Mesenchymal stem cell (in vitro differentiated cells and primary cell): ENCODE results near the gene COMP.
A peak's percentile ranks its signal among the peaks of the same experiment; 100 is the strongest.

ENCODE experiments used
- DNase-seq: peaks from one replicate; pipeline ENCODE4 v3.0.0-alpha.2; 2013
- H2AFZ ChIP-seq: one replicate; pipeline ENCODE4 v1.6.1; 2013; ENCODE audit warnings: low read depth, mild to moderate bottlenecking, control low read depth, inconsistent platforms, low read length, moderate library complexity
- H2AK5ac ChIP-seq: 2 replicates; pipeline ENCODE4 v1.6.1; 2013; ENCODE audit warnings: low read length, moderate library complexity, mild to moderate bottlenecking, inconsistent platforms; ENCODE audit not compliant: severe bottlenecking
- H2BK120ac ChIP-seq: one replicate; pipeline ENCODE4 v1.6.1; 2013; ENCODE audit warnings: low read depth, mild to moderate bottlenecking, inconsistent platforms, low read length, moderate library complexity
- H2BK12ac ChIP-seq, 2 experiments: one replicate each; pipeline ENCODE4 v1.6.1; 2013; ENCODE audit warnings: inconsistent platforms in 2 of 2, low read length in 2 of 2, mild to moderate bottlenecking in 2 of 2, moderate library complexity in 2 of 2, control low read depth in 1 of 2
- H2BK15ac ChIP-seq: one replicate; pipeline ENCODE4 v1.6.1; 2013; ENCODE audit warnings: mild to moderate bottlenecking, low read depth, inconsistent platforms; ENCODE audit not compliant: poor library complexity, severe bottlenecking
- H2BK5ac ChIP-seq: 2 replicates; pipeline ENCODE4 v1.6.1; 2013; ENCODE audit warnings: low read depth, mild to moderate bottlenecking, low read length, control low read depth, inconsistent platforms; ENCODE audit not compliant: poor library complexity, severe bottlenecking
- H3K14ac ChIP-seq, 2 experiments: one replicate each; pipeline ENCODE4 v1.6.1; 2013; ENCODE audit warnings: inconsistent platforms in 2 of 2, low read length in 2 of 2, control low read depth in 1 of 2, mild to moderate bottlenecking in 1 of 2, moderate library complexity in 1 of 2
- H3K18ac ChIP-seq, 2 experiments: one replicate each; pipeline ENCODE4 v1.6.1; 2013; ENCODE audit warnings: inconsistent platforms in 2 of 2, low read length in 2 of 2, control low read depth in 1 of 2, low read depth in 1 of 2, mild to moderate bottlenecking in 1 of 2
- H3K23ac ChIP-seq, 2 experiments: one replicate each; pipeline ENCODE4 v1.6.1; 2013; ENCODE audit warnings: inconsistent platforms in 2 of 2, low read length in 2 of 2, mild to moderate bottlenecking in 2 of 2, moderate library complexity in 2 of 2, control low read depth in 1 of 2
- H3K27ac ChIP-seq: 2 replicates; pipeline ENCODE4 v1.5.1; 2013; ENCODE audit warnings: mild to moderate bottlenecking, moderate library complexity, low read length, control low read depth, inconsistent platforms; ENCODE audit not compliant: poor library complexity, severe bottlenecking
- H3K27me3 ChIP-seq, 2 experiments: 2 replicates each; pipeline versions ENCODE4 v1.6.1 to v1.7.0; 2013; ENCODE audit warnings: low read length in 2 of 2, mild to moderate bottlenecking in 2 of 2, moderate library complexity in 2 of 2, control low read depth in 1 of 2, inconsistent platforms in 1 of 2; ENCODE audit not compliant: control insufficient read depth in 1 of 2, insufficient read depth in 1 of 2
- H3K36me3 ChIP-seq, 2 experiments: 2 replicates each; pipeline versions ENCODE4 v1.6.1 to v1.7.0; 2013; ENCODE audit warnings: low read length in 2 of 2, control low read depth in 1 of 2, inconsistent platforms in 1 of 2, low read depth in 1 of 2, mild to moderate bottlenecking in 1 of 2; ENCODE audit not compliant: insufficient read depth in 2 of 2, control insufficient read depth in 1 of 2
- H3K4ac ChIP-seq, 2 experiments: one replicate each; pipeline ENCODE4 v1.6.1; 2013; ENCODE audit warnings: inconsistent platforms in 2 of 2, low read length in 2 of 2, mild to moderate bottlenecking in 2 of 2, moderate library complexity in 2 of 2, control low read depth in 1 of 2, low read depth in 1 of 2
- H3K4me1 ChIP-seq: 2 replicates; pipeline ENCODE4 v1.6.1; 2013; ENCODE audit warnings: low read depth, low read length, control low read depth; ENCODE audit not compliant: control insufficient read depth, insufficient read depth
- H3K4me2 ChIP-seq: 2 replicates; pipeline ENCODE4 v1.6.1; 2013; ENCODE audit warnings: low read length, mild to moderate bottlenecking, inconsistent platforms; ENCODE audit not compliant: poor library complexity, severe bottlenecking
- H3K4me3 ChIP-seq, 2 experiments: 2 replicates each; pipeline versions ENCODE4 v1.5.1 to v1.7.0; 2013; ENCODE audit warnings: low read length in 2 of 2, mild to moderate bottlenecking in 2 of 2, control low read depth in 1 of 2, low read depth in 1 of 2; ENCODE audit not compliant: insufficient read depth in 1 of 2
- H3K79me1 ChIP-seq: replicated peaks from 2 replicates; pipeline ENCODE4 v1.6.1; 2013; ENCODE audit warnings: mild to moderate bottlenecking, control low read depth, low read length, inconsistent platforms; ENCODE audit not compliant: poor library complexity, severe bottlenecking
- H3K9ac ChIP-seq: 2 replicates; pipeline ENCODE4 v1.7.0; 2013; ENCODE audit warnings: mild to moderate bottlenecking, low read length, moderate library complexity
- H3K9me3 ChIP-seq: 2 replicates; pipeline ENCODE4 v1.7.0; 2013; ENCODE audit warnings: mild to moderate bottlenecking, low read length; ENCODE audit not compliant: control insufficient read depth
- H4K8ac ChIP-seq: one replicate; pipeline ENCODE4 v1.6.1; 2013; ENCODE audit warnings: inconsistent platforms, mild to moderate bottlenecking, low read length, moderate library complexity
- H4K91ac ChIP-seq: one replicate; pipeline ENCODE4 v1.6.1; 2013; ENCODE audit warnings: mild to moderate bottlenecking, low read length, inconsistent platforms
- WGBS: methylation state at CpG from one replicate; pipeline ENCODE4 v1.1.7; 2013; ENCODE audit warnings: mixed read lengths; 5-methylcytosine and 5-hydroxymethylcytosine counted together

The COMP gene

DNA sequence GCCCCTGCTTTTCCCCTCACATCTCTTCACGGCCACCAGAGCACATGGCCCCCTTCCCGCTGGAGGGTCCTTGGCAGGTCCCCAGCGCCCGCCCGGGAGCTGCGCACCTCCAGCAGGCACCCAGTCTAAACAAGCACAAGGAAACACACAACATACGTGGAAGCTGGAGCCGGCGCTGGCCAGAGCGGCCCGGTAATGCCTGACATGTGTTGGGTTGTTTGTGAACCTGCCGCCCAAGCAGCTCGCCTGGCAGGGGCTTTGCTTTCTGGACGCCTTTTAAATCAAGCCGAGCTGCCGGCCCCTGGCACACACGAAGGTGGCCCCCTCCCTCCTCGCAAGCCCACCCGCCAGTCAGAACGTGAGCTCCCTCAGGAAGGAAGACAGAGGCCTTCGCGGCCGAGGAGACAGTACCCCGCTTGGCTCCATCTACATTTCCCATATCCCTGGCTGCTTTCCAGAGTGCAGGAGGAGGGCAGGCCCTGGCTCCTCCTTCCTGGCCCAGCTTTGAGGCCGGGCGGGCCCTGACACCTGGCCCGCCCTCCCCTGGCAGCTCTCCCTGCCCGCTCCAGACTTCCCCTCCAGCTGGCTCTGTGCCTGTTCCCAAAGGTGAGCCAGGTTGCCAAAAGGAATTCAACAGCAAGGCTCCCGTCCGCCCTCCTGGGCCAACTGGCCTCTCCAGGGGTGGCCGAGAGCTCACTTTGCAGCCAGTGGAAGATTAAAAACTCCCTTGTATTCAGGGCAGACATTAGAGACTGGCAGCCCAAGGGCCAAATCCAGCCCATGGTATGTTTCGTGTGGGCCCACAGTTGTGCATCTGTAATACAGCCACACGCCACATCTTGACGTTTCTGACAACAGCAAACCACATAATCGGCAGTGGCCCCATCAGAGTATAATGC is 28.7 kb downstream of the COMP start:
- H3K4ac ChIP-seq = no peak overlapping the region
- H3K9me3 ChIP-seq = no peaks in the 10 kb centered on the region

DNA sequence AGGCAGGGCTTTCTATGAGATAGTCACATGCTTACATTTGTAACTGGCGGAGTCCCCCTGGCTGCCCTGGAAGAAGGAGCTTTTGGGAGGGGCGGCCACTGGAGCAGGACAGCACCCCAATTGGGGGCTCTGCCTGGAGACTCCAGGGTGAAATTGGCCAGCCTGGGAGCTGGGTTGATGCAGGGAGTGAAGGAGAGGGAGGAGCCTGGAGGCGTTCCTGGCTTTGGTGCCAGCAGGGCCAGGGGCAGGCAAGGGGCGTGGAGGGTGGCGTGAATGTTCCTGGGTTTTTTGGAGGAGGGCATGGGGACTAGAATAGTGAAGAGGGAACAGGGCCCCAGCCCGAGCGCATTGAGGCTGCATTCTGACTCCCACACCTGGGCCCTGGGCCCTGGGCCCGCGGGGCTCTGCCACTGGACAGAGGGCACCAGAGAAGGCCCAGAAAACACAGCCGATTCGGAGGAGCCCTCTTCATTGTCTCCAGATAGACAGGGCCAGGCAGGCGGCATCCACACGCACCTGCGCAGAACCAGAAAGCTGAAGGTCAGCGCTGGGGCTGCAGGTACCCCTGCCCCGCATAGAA is 29.5 kb downstream of the COMP start:
- H2BK12ac ChIP-seq = no peak overlapping the region
- no peak for DNase-seq
- WGBS = 99% methylated on average over 16 of the region's 16 CpGs

More for the DNA sequence above, 28.7 kb downstream of the COMP start:
- WGBS = 88% methylated on average over 35 of the region's 35 CpGs
- H2BK15ac ChIP-seq = peak overlapping the region; percentile 57
- H3K27me3 ChIP-seq = no peaks in the 10 kb centered on the region
- H3K4me2 ChIP-seq = no peak overlapping the region
- H3K27ac ChIP-seq = no peak overlapping the region
- no peak overlapping the region for H3K9ac ChIP-seq
- H2BK120ac ChIP-seq = no peak overlapping the region
- H3K4me3 ChIP-seq = no peak overlapping the region
- peak overlapping the region; percentile 38 for H4K8ac ChIP-seq
- peaks cover 11% of the 10 kb centered on the region for H3K4me1 ChIP-seq
- no peak overlapping the region for H4K91ac ChIP-seq
- H3K18ac ChIP-seq = no peak overlapping the region
- H3K14ac ChIP-seq = no peak overlapping the region
- no peak overlapping the region for H2AK5ac ChIP-seq
- no peak overlapping the region for H2AFZ ChIP-seq
- DNase-seq = no peak
- H2BK12ac ChIP-seq = no peak overlapping the region
- H3K23ac ChIP-seq = no peak overlapping the region
- H3K79me1 ChIP-seq = no peaks in the 10 kb centered on the region
- peaks cover 0 to 3% of the 10 kb centered on the region in 2 experiments for H3K36me3 ChIP-seq
- no peak overlapping the region for H2BK5ac ChIP-seq

DNA sequence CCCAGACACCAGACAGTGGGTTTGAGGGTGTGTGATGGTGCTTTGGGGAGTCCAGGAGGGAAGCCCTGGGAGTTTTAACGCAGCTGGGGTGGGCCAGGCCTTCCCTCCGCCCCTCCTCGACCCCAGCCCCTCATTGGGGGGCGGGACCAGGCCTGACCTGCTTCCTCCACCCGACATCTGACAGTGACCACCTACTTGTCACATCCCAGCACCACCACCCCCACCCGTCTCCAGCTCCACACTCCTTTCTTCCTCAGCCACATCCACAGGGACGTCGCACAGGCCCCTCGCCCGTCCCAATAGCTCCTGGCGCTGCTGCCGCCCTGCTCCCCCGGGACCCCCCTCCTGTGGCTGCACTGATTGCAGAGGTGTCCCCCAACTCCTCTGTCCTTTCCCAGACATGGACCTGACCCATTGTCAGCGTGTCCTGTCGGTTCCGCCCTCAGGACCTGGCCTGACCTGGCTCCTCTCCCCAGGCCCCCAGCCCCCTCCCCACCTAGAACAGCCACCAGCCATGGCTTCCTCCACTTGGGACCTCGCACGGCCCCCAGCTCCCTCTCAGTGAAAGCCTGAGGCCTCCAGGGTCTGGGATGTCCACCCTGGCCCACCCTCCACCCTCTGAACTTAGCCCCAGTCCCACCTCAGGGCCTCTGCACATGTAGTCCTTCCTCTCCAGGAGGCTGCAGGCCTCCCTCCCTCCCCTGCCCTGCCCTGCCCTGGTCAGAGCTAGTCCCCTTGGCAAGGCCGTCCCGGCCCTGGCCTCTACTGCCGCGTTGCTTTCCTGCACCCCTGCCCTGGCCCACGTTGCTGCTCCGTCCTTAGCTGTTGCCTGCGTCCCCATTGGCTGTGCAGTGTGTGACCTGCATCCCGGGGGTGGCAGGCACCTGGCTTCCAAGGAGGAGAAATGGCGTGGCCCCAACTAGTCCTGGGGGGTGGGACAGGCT is 30.4 kb downstream of the COMP start:
- no peak overlapping the region for H2BK12ac ChIP-seq
- H2AFZ ChIP-seq = no peak overlapping the region
- H3K27ac ChIP-seq = no peak overlapping the region
- H4K91ac ChIP-seq = no peak overlapping the region
- 90% methylated on average over 27 of the region's 27 CpGs for WGBS
- no peak overlapping the region for H2BK5ac ChIP-seq
- no peak overlapping the region for H4K8ac ChIP-seq
- H3K18ac ChIP-seq = no peak overlapping the region
- H3K23ac ChIP-seq = no peak overlapping the region
- no peak overlapping the region for H3K14ac ChIP-seq
- no peak overlapping the region for H3K4me3 ChIP-seq
- H2BK120ac ChIP-seq = no peak overlapping the region
- H2BK15ac ChIP-seq = no peak overlapping the region
- no peaks in the 10 kb centered on the region for H3K79me1 ChIP-seq
- no peak overlapping the region for H3K4me2 ChIP-seq
- no peak overlapping the region for H2AK5ac ChIP-seq
- DNase-seq = no peak
- no peak overlapping the region for H3K9ac ChIP-seq
- H3K9me3 ChIP-seq = no peaks in the 10 kb centered on the region
- H3K4me1 ChIP-seq = peaks cover 11% of the 10 kb centered on the region
- H3K4ac ChIP-seq = no peak overlapping the region
- no peaks in the 10 kb centered on the region for H3K27me3 ChIP-seq
- H3K36me3 ChIP-seq = peaks cover 4 to 7% of the 10 kb centered on the region in 2 experiments

More for the DNA sequence above, 29.5 kb downstream of the COMP start:
- H4K91ac ChIP-seq = no peak overlapping the region
- H3K4ac ChIP-seq = no peak overlapping the region
- H4K8ac ChIP-seq = no peak overlapping the region
- no peak overlapping the region for H2AK5ac ChIP-seq
- H3K79me1 ChIP-seq = no peaks in the 10 kb centered on the region
- no peak overlapping the region for H3K9ac ChIP-seq
- H3K18ac ChIP-seq = no peak overlapping the region
- H2BK5ac ChIP-seq = no peak overlapping the region
- no peak overlapping the region for H2BK120ac ChIP-seq
- no peak overlapping the region for H3K4me3 ChIP-seq
- no peak overlapping the region for H2BK15ac ChIP-seq
- no peaks in the 10 kb centered on the region for H3K9me3 ChIP-seq
- H3K36me3 ChIP-seq = peaks cover 4 to 7% of the 10 kb centered on the region in 2 experiments
- no peak overlapping the region for H2AFZ ChIP-seq
- H3K27me3 ChIP-seq = no peaks in the 10 kb centered on the region
- H3K27ac ChIP-seq = no peak overlapping the region
- H3K23ac ChIP-seq = no peak overlapping the region
- no peak overlapping the region for H3K14ac ChIP-seq
- H3K4me2 ChIP-seq = no peak overlapping the region
- H3K4me1 ChIP-seq = peaks cover 11% of the 10 kb centered on the region
